Measurements from ENCODE around the gene LIME1. TPM values are rescaled to one million over a fixed set of nuclear protein-coding genes. Genes with fewer than 3 reads are reported as not detected.

LIME1 gene
- total and polyA plus RNA-seq, 4 experiments from 2014 or later = 162 to 324 (median 233) TPM

GRCh38 chr20:63697868-63698545 lies 38.5 kb upstream of the LIME1 start:
- Histone ChIP-seq H3K36me3 (ENCODE audit: insufficient read depth, low read length) (no peaks in the 10 kb centered on the region), H3K4me3 (ENCODE audit: low read length in 2 of 2) (no peak overlapping the region), H3K27me3 (ENCODE audit: insufficient read depth, low read length) (no peaks in the 10 kb centered on the region), H3K4me1 (ENCODE audit: insufficient read depth, low read length) (peaks cover 47% of the 10 kb centered on the region), H3K27ac (ENCODE audit: low read depth, low read length) (no peak overlapping the region), H3K9me3 (ENCODE audit: control insufficient read depth in 1 of 2, low read length in 2 of 2) (no peaks in the 10 kb centered on the region)
- no peak overlapping the region for H3K27ac Mint-ChIP-seq
- CTCF ChIA-PET (ENCODE audit: partially characterized antibody) = interaction anchor here (1.0 kb wide), 1 partner anchor 116 kb away, joined by 3 read pairs; no protein-coding TSS in a partner anchor
- DNase-seq = no peak
- peaks cover 0 to 3% of the 10 kb centered on the region in 2 donors for H3K36me3 Mint-ChIP-seq
- peaks cover 6 to 38% (median 17%) of the 10 kb centered on the region in 4 donors for H3K4me1 Mint-ChIP-seq
- POLR2A ChIA-PET (ENCODE audit: partially characterized antibody) = interaction anchor here (0.8 to 3.6 kb wide), 10 partner anchors 9 to 282 kb away, joined by 3 to 26 read pairs (median 3); partner anchors contain the start of genes ARFRP1, GMEB2, LIME1 and SAMD10
- peaks cover 0 to 3% (median 0%) of the 10 kb centered on the region in 8 donors for H3K9me3 Mint-ChIP-seq
- intact Hi-C loops (cut with micrococcal nuclease) = no loop called here
- no peak overlapping the region for H3K4me3 Mint-ChIP-seq
- no peaks in the 10 kb centered on the region for H3K27me3 Mint-ChIP-seq

- intact Hi-C loops (cut with micrococcal nuclease) = no loop called here
- H3K27ac ChIP-seq (ENCODE audit: low read depth, low read length) = no peak overlapping the region
- H3K27ac Mint-ChIP-seq = peak overlapping the region in 2 of 7 donors; percentile 47 to 48
Measured at GRCh38 chr20:63698739-63699465, 37.6 kb upstream of the LIME1 start.

GRCh38 chr20:63699466-63700198 lies 36.8 kb upstream of the LIME1 start:
- no peaks in the 10 kb centered on the region for H3K27me3 ChIP-seq (ENCODE audit: insufficient read depth, low read length)
- H3K36me3 Mint-ChIP-seq = peaks cover 0 to 8% of the 10 kb centered on the region in 2 donors
- intact Hi-C loops (cut with micrococcal nuclease) = no loop called here
- ChIA-PET CTCF (ENCODE audit: partially characterized antibody) (no interaction called here), POLR2A (ENCODE audit: partially characterized antibody) (interaction anchor here (1.1 to 3.6 kb wide), 4 partner anchors 37 to 132 kb away, joined by 3 to 18 read pairs (median 4); partner anchors contain the start of genes GMEB2, LIME1 and SLC2A4RG)
- no peaks in the 10 kb centered on the region for H3K27me3 Mint-ChIP-seq
- peaks cover 6 to 39% (median 17%) of the 10 kb centered on the region in 4 donors for H3K4me1 Mint-ChIP-seq
- peak overlapping the region in 2 of 7 donors; percentile 47 to 48 for H3K27ac Mint-ChIP-seq
- H3K27ac ChIP-seq (ENCODE audit: low read depth, low read length) = no peak overlapping the region
- H3K4me1 ChIP-seq (ENCODE audit: insufficient read depth, low read length) = peaks cover 47% of the 10 kb centered on the region
- no peak overlapping the region for H3K4me3 Mint-ChIP-seq
- H3K36me3 ChIP-seq (ENCODE audit: insufficient read depth, low read length) = peaks cover 12% of the 10 kb centered on the region
- no peak for DNase-seq
- no peaks in the 10 kb centered on the region for H3K9me3 Mint-ChIP-seq
- H3K4me3 ChIP-seq (ENCODE audit: low read length in 2 of 2) = no peak overlapping the region
- H3K9me3 ChIP-seq (ENCODE audit: control insufficient read depth in 1 of 2, low read length in 2 of 2) = no peaks in the 10 kb centered on the region

More at GRCh38 chr20:63698739-63699465, 37.6 kb upstream of the LIME1 start:
- no peaks in the 10 kb centered on the region for H3K9me3 Mint-ChIP-seq
- H3K36me3 Mint-ChIP-seq = peaks cover 0 to 3% of the 10 kb centered on the region in 2 donors
- Histone ChIP-seq H3K36me3 (ENCODE audit: insufficient read depth, low read length) (peaks cover 5% of the 10 kb centered on the region), H3K9me3 (ENCODE audit: control insufficient read depth in 1 of 2, low read length in 2 of 2) (no peaks in the 10 kb centered on the region), H3K4me1 (ENCODE audit: insufficient read depth, low read length) (peaks cover 47% of the 10 kb centered on the region), H3K27me3 (ENCODE audit: insufficient read depth, low read length) (no peaks in the 10 kb centered on the region), H3K4me3 (ENCODE audit: low read length in 2 of 2) (no peak overlapping the region)
- ChIA-PET POLR2A (ENCODE audit: partially characterized antibody) (interaction anchor here (0.9 to 3.6 kb wide), 6 partner anchors 8 to 132 kb away, joined by 3 to 26 read pairs (median 4); partner anchors contain the start of genes ARFRP1, GMEB2, LIME1 and SLC2A4RG), CTCF (ENCODE audit: partially characterized antibody) (interaction anchor here (1.0 kb wide), 1 partner anchor 117 kb away, joined by 3 read pairs; no protein-coding TSS in a partner anchor)
- no peak overlapping the region for H3K4me3 Mint-ChIP-seq
- H3K27me3 Mint-ChIP-seq = no peaks in the 10 kb centered on the region
- no peak for DNase-seq
- peaks cover 6 to 39% (median 17%) of the 10 kb centered on the region in 4 donors for H3K4me1 Mint-ChIP-seq

GRCh38 chr20:63700199-63701050 lies 36.0 kb upstream of the LIME1 start:
- H3K4me1 Mint-ChIP-seq = peaks cover 7 to 42% (median 17%) of the 10 kb centered on the region in 4 donors
- peak in 1 of 5 donors; percentile 19 for DNase-seq
- no peak overlapping the region for H3K4me3 Mint-ChIP-seq
- no peak overlapping the region for H3K27ac Mint-ChIP-seq
- peaks cover 0 to 15% of the 10 kb centered on the region in 2 donors for H3K36me3 Mint-ChIP-seq
- CTCF ChIA-PET (ENCODE audit: partially characterized antibody) = no interaction called here
- peaks cover 47% of the 10 kb centered on the region for H3K4me1 ChIP-seq (ENCODE audit: insufficient read depth, low read length)
- peaks cover 20% of the 10 kb centered on the region for H3K36me3 ChIP-seq (ENCODE audit: insufficient read depth, low read length)
- no peak overlapping the region for H3K4me3 ChIP-seq (ENCODE audit: low read length in 2 of 2)
- no peaks in the 10 kb centered on the region for H3K9me3 ChIP-seq (ENCODE audit: control insufficient read depth in 1 of 2, low read length in 2 of 2)
- intact Hi-C loops (cut with micrococcal nuclease) = no loop called here
- POLR2A ChIA-PET (ENCODE audit: partially characterized antibody) = interaction anchor here (0.5 to 2.1 kb wide), 4 partner anchors 27 to 39 kb away, joined by 3 to 8 read pairs (median 4); partner anchors contain the start of genes LIME1 and SLC2A4RG
- no peaks in the 10 kb centered on the region for H3K27me3 Mint-ChIP-seq
- H3K27me3 ChIP-seq (ENCODE audit: insufficient read depth, low read length) = no peaks in the 10 kb centered on the region
- H3K27ac ChIP-seq (ENCODE audit: low read depth, low read length) = no peak overlapping the region
- H3K9me3 Mint-ChIP-seq = peaks cover 0 to 1% (median 0%) of the 10 kb centered on the region in 8 donors

GRCh38 chr20:63701051-63701328 lies 35.5 kb upstream of the LIME1 start:
- no peaks in the 10 kb centered on the region for H3K9me3 ChIP-seq (ENCODE audit: control insufficient read depth in 1 of 2, low read length in 2 of 2)
- Mint-ChIP-seq H3K4me1 (peaks cover 7 to 48% (median 17%) of the 10 kb centered on the region in 4 donors), H3K36me3 (peaks cover 2 to 21% of the 10 kb centered on the region in 2 donors), H3K4me3 (peak overlapping the region in 1 of 8 donors; percentile 35), H3K27ac (no peak overlapping the region), H3K27me3 (no peaks in the 10 kb centered on the region), H3K9me3 (peaks cover 0 to 1% (median 0%) of the 10 kb centered on the region in 8 donors)
- H3K4me3 ChIP-seq (ENCODE audit: low read length in 2 of 2) = no peak overlapping the region
- H3K27ac ChIP-seq (ENCODE audit: low read depth, low read length) = no peak overlapping the region
- POLR2A ChIA-PET (ENCODE audit: partially characterized antibody) = interaction anchor here (1.1 to 2.1 kb wide), 3 partner anchors 33 to 38 kb away, joined by 3 to 8 read pairs (median 4); partner anchors contain the start of genes LIME1 and SLC2A4RG
- no peaks in the 10 kb centered on the region for H3K27me3 ChIP-seq (ENCODE audit: insufficient read depth, low read length)
- H3K36me3 ChIP-seq (ENCODE audit: insufficient read depth, low read length) = peaks cover 26% of the 10 kb centered on the region
- DNase-seq = no peak
- H3K4me1 ChIP-seq (ENCODE audit: insufficient read depth, low read length) = peaks cover 49% of the 10 kb centered on the region
- intact Hi-C loops (cut with micrococcal nuclease) = no loop called here
- CTCF ChIA-PET (ENCODE audit: partially characterized antibody) = no interaction called here

- H3K9me3 Mint-ChIP-seq = peaks cover 0 to 1% (median 0%) of the 10 kb centered on the region in 8 donors
- peaks cover 49% of the 10 kb centered on the region for H3K4me1 ChIP-seq (ENCODE audit: insufficient read depth, low read length)
- H3K36me3 Mint-ChIP-seq = peaks cover 3 to 23% of the 10 kb centered on the region in 2 donors
- H3K27me3 Mint-ChIP-seq = no peaks in the 10 kb centered on the region
- H3K27ac ChIP-seq (ENCODE audit: low read depth, low read length) = no peak overlapping the region
- H3K4me3 ChIP-seq (ENCODE audit: low read length in 2 of 2) = no peak overlapping the region
- peak in 1 of 5 donors; percentile 30 for DNase-seq
- no peaks in the 10 kb centered on the region for H3K27me3 ChIP-seq (ENCODE audit: insufficient read depth, low read length)
- H3K4me1 Mint-ChIP-seq = peaks cover 7 to 50% (median 15%) of the 10 kb centered on the region in 4 donors
- ChIA-PET CTCF (ENCODE audit: partially characterized antibody) (no interaction called here), POLR2A (ENCODE audit: partially characterized antibody) (interaction anchor here (1.1 to 2.1 kb wide), 3 partner anchors 32 to 37 kb away, joined by 3 to 8 read pairs (median 4); partner anchors contain the start of genes LIME1 and SLC2A4RG)
- intact Hi-C loops (cut with micrococcal nuclease) = no loop called here
- H3K36me3 ChIP-seq (ENCODE audit: insufficient read depth, low read length) = peaks cover 31% of the 10 kb centered on the region
- no peaks in the 10 kb centered on the region for H3K9me3 ChIP-seq (ENCODE audit: control insufficient read depth in 1 of 2, low read length in 2 of 2)
- H3K4me3 Mint-ChIP-seq = peak overlapping the region in 1 of 8 donors; percentile 35
- H3K27ac Mint-ChIP-seq = peak overlapping the region in 1 of 7 donors; percentile 75
Measured at GRCh38 chr20:63701329-63702035, 35.0 kb upstream of the LIME1 start.

All from CD4-positive, alpha-beta memory T cell (primary cell).